ENCODE results near the gene OAF. TPM values are rescaled to one million over a fixed set of nuclear protein-coding genes. Genes with fewer than 3 reads are reported as not detected.

Gene OAF
- total and polyA plus RNA-seq, 9 of the 15 experiments (the other 6 are each of a cell fraction or from before 2014, with no cell fraction given) = 1.1 to 21.6 (median 7.5) TPM

GRCh38 chr11:120197977-120198376, 12.9 kb upstream of the OAF start:
- H3K4me3 ChIP-seq = no peak overlapping the region
- no peaks in the 10 kb centered on the region for H3K9me3 ChIP-seq (replicated peaks; ENCODE audit: control insufficient read depth, insufficient read depth, low read depth, low read length)
- H3K4me2 ChIP-seq (ENCODE audit: insufficient read depth, low read length) = no peak overlapping the region
- ATAC-seq (no peak), FAIRE-seq (no peak), DNase-seq (ENCODE audit: extremely low read depth in 1 of 4, low spot score in 3 of 4) (no peak)
- no peaks in the 10 kb centered on the region for H3K36me3 ChIP-seq (ENCODE audit: control insufficient read depth, insufficient read depth, low read length)
- intact Hi-C loops (cut with micrococcal nuclease) = no loop called here
- no peaks in the 10 kb centered on the region for H3K79me2 ChIP-seq (ENCODE audit: control insufficient read depth, insufficient read depth, low read length)
- peaks cover 10% of the 10 kb centered on the region for H4K20me1 ChIP-seq (replicated peaks; ENCODE audit: control insufficient read depth, insufficient read depth, low read length)
- 14% methylated on average over 5 of the region's 9 CpGs for WGBS (ENCODE audit: insufficient coverage, low coverage, missing lambda C conversion rate)
- TF ChIP-seq MCM7 (IDR thresholded peaks at IDR 0.05) (no peak), TRIM28 (IDR thresholded peaks at IDR 0.05) (no peak), GTF2E2 (tag; IDR thresholded peaks at IDR 0.05) (no peak), TGIF2 (CRISPR knock-in tag; IDR thresholded peaks at IDR 0.05) (no peak), ZNF583 (CRISPR knock-in tag; IDR thresholded peaks at IDR 0.05) (no peak), CLOCK (CRISPR knock-in tag; IDR thresholded peaks at IDR 0.05; ENCODE audit: borderline replicate concordance) (no peak), ILF3 (IDR thresholded peaks at IDR 0.05; ENCODE audit: borderline replicate concordance) (no peak), SRSF7 (optimal IDR thresholded peaks at IDR 0.05; ENCODE audit: low read depth, low read length) (no peak), CBX8 (IDR thresholded peaks at IDR 0.05; ENCODE audit: borderline replicate concordance, extremely low read depth, low read depth, low read length, poor library complexity, severe bottlenecking) (no peak), GABPB1 (CRISPR knock-in tag; IDR thresholded peaks at IDR 0.05) (no peak)
- TF ChIP-seq, protein P1, sequence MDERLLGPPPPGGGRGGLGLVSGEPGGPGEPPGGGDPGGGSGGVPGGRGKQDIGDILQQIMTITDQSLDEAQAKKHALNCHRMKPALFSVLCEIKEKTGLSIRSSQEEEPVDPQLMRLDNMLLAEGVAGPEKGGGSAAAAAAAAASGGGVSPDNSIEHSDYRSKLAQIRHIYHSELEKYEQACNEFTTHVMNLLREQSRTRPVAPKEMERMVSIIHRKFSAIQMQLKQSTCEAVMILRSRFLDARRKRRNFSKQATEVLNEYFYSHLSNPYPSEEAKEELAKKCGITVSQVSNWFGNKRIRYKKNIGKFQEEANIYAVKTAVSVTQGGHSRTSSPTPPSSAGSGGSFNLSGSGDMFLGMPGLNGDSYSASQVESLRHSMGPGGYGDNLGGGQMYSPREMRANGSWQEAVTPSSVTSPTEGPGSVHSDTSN (CRISPR knock-in tag; IDR thresholded peaks at IDR 0.05; ENCODE audit: low read depth) = no peak
- TF ChIP-seq, protein P1 (tag; conservative IDR thresholded peaks at IDR 0.05; ENCODE audit: low read depth) = no peak
- no TSS peak for BruUV-seq (replicated peaks)
- ChIA-PET CTCF (ENCODE audit: low intra/inter-chr PET ratio) (no interaction called here), POLR2A (interaction anchor here (0.5 kb wide), 1 partner anchor 1647 kb away, joined by 3 read pairs; no protein-coding TSS in a partner anchor)
- no peak overlapping the region for H3K9ac ChIP-seq (ENCODE audit: insufficient read depth in 1 of 2, low read depth in 2 of 2, low read length in 2 of 2)
- in situ Hi-C loops (cut with MboI) = no loop called here
- peaks cover 36 to 59% of the 10 kb centered on the region in 2 experiments; a peak in 4 of 5 replicates for H3K27me3 ChIP-seq (ENCODE audit: control insufficient read depth in 2 of 2, insufficient read depth in 2 of 2, low read length in 2 of 2)
- peaks cover 2% of the 10 kb centered on the region for H3K9me1 ChIP-seq (ENCODE audit: control insufficient read depth, insufficient read depth, low read length)
- no peak overlapping the region for H3K27ac ChIP-seq (ENCODE audit: extremely low read depth, low read depth, low read length)
- peaks cover 4 to 6% of the 10 kb centered on the region in 2 experiments; a peak in 2 of 5 replicates for H3K4me1 ChIP-seq (replicated peaks in 1 of 2; ENCODE audit: control insufficient read depth in 2 of 2, insufficient read depth in 2 of 2, low read length in 2 of 2)
- no peak overlapping the region for H2AFZ ChIP-seq (ENCODE audit: low read depth, low read length)

Measured in K562 (cell line).